Placental epithelial cell (primary cell): ENCODE results near the gene SLC4A2. TPM values are rescaled to one million over a fixed set of nuclear protein-coding genes. Genes with fewer than 3 reads are reported as not detected.

Experiments used
- total RNA-seq: library from RNA; depleted of rRNA; stranded (reverse); fragments of >200 nt; gene quantifications from 2 replicates; pipeline ENCODE4 v1.2.3, GENCODE V29; 2012

Gene SLC4A2
- 68.3 and 86.6 TPM in 2 replicates for total RNA-seq

GRCh38 chr7:151059367-151060112, at the start of gene SLC4A2:
Gene SLC4A2 (plus strand): TSS chr7:151059589. CDS start chr7:151061988, 2,399 bp downstream.

GRCh38 chr7:151024435-151025056, 34.8 kb upstream of the SLC4A2 start, which contains the start of gene ATG9B:
Gene ATG9B (minus strand): TSS chr7:151024494. CDS start chr7:151024423, 71 bp downstream.

GRCh38 chr7:151028131-151028947, 31.1 kb upstream of the SLC4A2 start, which contains the start of gene ABCB8:
Gene ABCB8 (plus strand): TSS chr7:151028450. CDS start chr7:151028516, 66 bp downstream.

GRCh38 chr7:151047976-151048815, 11.2 kb upstream of the SLC4A2 start, which contains the start of gene ASIC3:
Gene ASIC3 (plus strand): TSS chr7:151048531. CDS start chr7:151048886, 355 bp downstream.

GRCh38 chr7:151057506-151057988, 1.8 kb upstream of the SLC4A2 start, which contains the start of gene CDK5:
Gene CDK5 (minus strand): TSS chr7:151057897. CDS start chr7:151057848, 49 bp downstream.

GRCh38 chr7:151080522-151081169, 21.3 kb downstream of the SLC4A2 start, which contains the start of gene FASTK:
Gene FASTK (minus strand): TSS chr7:151080809. CDS start chr7:151080766, 43 bp downstream.

GRCh38 chr7:151083071-151083823, 23.9 kb downstream of the SLC4A2 start, which contains the start of gene TMUB1:
Gene TMUB1 (minus strand): TSS chr7:151083493. CDS start chr7:151082563, 930 bp downstream.

GRCh38 chr7:151085691-151086620, 26.6 kb downstream of the SLC4A2 start, which contains the start of gene AGAP3:
Gene AGAP3 (plus strand): TSS chr7:151086475. CDS start chr7:151086742, 267 bp downstream.

Other genes starting within 250 kb of the SLC4A2 start
- not detected in 2 replicates for gene AOC1, start 207.1 kb upstream of the SLC4A2 start, total RNA-seq
- under 0.01 TPM in 2 replicates for gene KCNH2, start 81.3 kb upstream of the SLC4A2 start, total RNA-seq
- gene NOS3, start 68.6 kb upstream of the SLC4A2 start, total RNA-seq = 2.4 and 14.1 TPM in 2 replicates
- gene ATG9B, start 35.1 kb upstream of the SLC4A2 start, total RNA-seq = 6.5 and 20.0 TPM in 2 replicates
- 34.9 and 78.1 TPM in 2 replicates for gene ABCB8, start 31.1 kb upstream of the SLC4A2 start, total RNA-seq
- 0.22 and 1.2 TPM in 2 replicates for gene ASIC3, start 11.1 kb upstream of the SLC4A2 start, total RNA-seq
- 16.1 and 27.9 TPM in 2 replicates for gene CDK5, start 1.7 kb upstream of the SLC4A2 start, total RNA-seq
- 101 and 162 TPM in 2 replicates for gene FASTK, start 21.2 kb downstream of the SLC4A2 start, total RNA-seq
- 29.1 and 44.4 TPM in 2 replicates for gene TMUB1, start 23.9 kb downstream of the SLC4A2 start, total RNA-seq
- 71.1 and 108 TPM in 2 replicates for gene AGAP3, start 26.9 kb downstream of the SLC4A2 start, total RNA-seq
- not detected in 2 replicates for gene GBX1, start 108.1 kb downstream of the SLC4A2 start, total RNA-seq
- gene ASB10, start 127.7 kb downstream of the SLC4A2 start, total RNA-seq = not detected in 2 replicates
- not detected in 2 replicates for gene H2BK1, start 150.9 kb downstream of the SLC4A2 start, total RNA-seq
- 22.4 and 43.6 TPM in 2 replicates for gene ABCF2, start 167.6 kb downstream of the SLC4A2 start, total RNA-seq
- 94.6 and 107 TPM in 2 replicates for gene CHPF2, start 172.9 kb downstream of the SLC4A2 start, total RNA-seq
- 14.7 and 16.1 TPM in 2 replicates for gene SMARCD3, start 189.1 kb downstream of the SLC4A2 start, total RNA-seq